Prostate gland (tissue), 2 donors: ENCODE measurements around the gene FOXF1. TPM values are rescaled to one million over a fixed set of nuclear protein-coding genes. Genes with fewer than 3 reads are reported as not detected.

Source experiments
- DNase-seq: peaks from one replicate; pipeline ENCODE4 v3.0.0-alpha.2; 2019; ENCODE audit warnings: low spot score
- H3K27ac ChIP-seq, 2 donors: fragments of 200-600 bp; sonication (generic); 2 replicates each; pipeline ENCODE4 v1.5.1; 2017 to 2019
- H3K27me3 ChIP-seq: fragments of 200-600 bp; sonication (generic); replicated peaks from 2 replicates; pipeline ENCODE4 v1.5.1; 2019; ENCODE audit not compliant: insufficient read depth
- H3K36me3 ChIP-seq, 2 donors: fragments of 200-600 bp; sonication (generic); 1 replicate in 1 of 2; 2 replicates in 1 of 2; pipeline versions ENCODE4 v1.5.1 to v1.8.1; 2017 to 2019
- H3K4me1 ChIP-seq: fragments of 200-600 bp; sonication (generic); replicated peaks from 2 replicates; pipeline ENCODE4 v1.5.1; 2019
- H3K4me3 ChIP-seq, 2 donors: fragments of 200-600 bp; sonication (generic); 2 replicates each; pipeline ENCODE4 v1.5.1; 2017 to 2019
- H3K9me3 ChIP-seq: fragments of 200-600 bp; sonication (generic); 2 replicates; pipeline ENCODE4 v1.5.1; 2017
- POLR2A ChIP-seq: fragments of 450-650 bp; IDR thresholded peaks from one replicate; pipeline ENCODE4 v1.6.1; 2016; ENCODE audit warnings: antibody characterized with exemption, mild to moderate bottlenecking
- POLR2AphosphoS5 ChIP-seq: sonication (generic); formaldehyde crosslinking; IDR thresholded peaks from one replicate; pipeline ENCODE4 v1.6.1; 2017; ENCODE audit warnings: antibody characterized with exemption
- WGBS: methylation state at CpG from one replicate; pipeline ENCODE4 v1.1.5; 2018; 5-methylcytosine and 5-hydroxymethylcytosine counted together
- intact Hi-C: fragments of 100-400 bp; cut with DNase I; formaldehyde crosslinking; loops from one replicate; pipeline ENCODE4 v1.14.2; 2022
- total RNA-seq, 2 donors: library from RNA; depleted of rRNA; stranded (reverse); fragments of >200 nt; gene quantifications; one replicate each; pipeline ENCODE4 v1.1.0, GENCODE V29; 2016
- TF ChIP-seq, protein P1 (sequence below), 4 experiments: fragments of 200-600 bp in 2 of 4; fragments of 450-650 bp in 2 of 4; sonication (generic) in 2 of 4; IDR thresholded peaks; 1 replicate in 3 of 4; 2 replicates in 1 of 4; pipeline ENCODE4 v1.5.1; 2016 to 2019; ENCODE audit warnings: antibody characterized with exemption in 4 of 4, mild to moderate bottlenecking in 2 of 4, moderate library complexity in 2 of 4

Gene FOXF1
- total RNA-seq, 2 donors from 2014 or later = 5.3 to 6.9 TPM

DNA sequence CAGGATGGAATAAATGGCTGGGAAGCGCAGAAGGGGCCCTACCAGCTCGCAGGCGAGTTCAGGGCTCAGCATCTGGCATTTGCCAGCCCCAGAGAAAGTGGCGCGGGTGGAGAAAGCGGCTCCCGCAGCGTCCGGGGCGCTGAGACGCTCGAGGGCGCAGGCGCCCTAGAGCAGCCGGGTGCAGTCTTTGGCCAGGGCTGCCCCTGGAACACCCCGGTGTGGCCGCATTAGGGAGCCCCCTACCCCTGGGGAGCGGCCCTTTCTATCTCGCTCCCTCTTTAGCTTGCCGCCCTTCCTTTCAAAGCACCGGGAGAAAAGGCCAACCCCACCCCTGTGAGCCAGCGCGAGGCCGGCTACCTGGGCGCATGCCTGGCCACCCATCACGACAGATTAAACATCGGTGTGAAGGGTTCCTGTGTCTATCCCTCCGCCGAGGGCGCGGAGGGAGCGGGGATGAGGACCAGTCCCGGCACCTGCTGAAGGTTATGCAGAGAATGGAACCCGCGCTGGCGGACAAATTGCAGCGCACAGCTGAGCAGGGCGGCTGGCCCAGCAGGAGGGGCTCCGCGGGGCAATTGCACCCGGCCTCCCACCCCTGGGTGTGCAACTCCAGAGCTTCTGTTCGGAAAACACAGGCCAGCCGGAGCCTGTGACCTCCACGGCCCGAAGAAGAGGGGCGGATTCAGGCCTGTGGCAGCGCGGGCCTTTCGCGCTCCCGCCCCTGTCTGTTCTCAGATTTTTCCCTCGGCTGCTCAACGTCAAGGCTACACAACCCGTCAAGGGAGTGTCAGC, 15.6 kb upstream of the FOXF1 start:
- no peaks in the 10 kb centered on the region for H3K9me3 ChIP-seq
- no peak for DNase-seq
- peaks cover 40% of the 10 kb centered on the region for H3K27me3 ChIP-seq
- intact Hi-C loops = loop anchor here (5.0 kb wide), 1 partner anchor 37 kb away; no protein-coding TSS in a partner anchor
- H3K4me3 ChIP-seq = no peak overlapping the region
- peak overlapping the region; percentile 72 to 80 for H3K27ac ChIP-seq
- H3K4me1 ChIP-seq = no peaks in the 10 kb centered on the region
- WGBS = 13% methylated on average over 54 of the region's 54 CpGs
- H3K36me3 ChIP-seq = no peaks in the 10 kb centered on the region
- no peak for TF ChIP-seq POLR2AphosphoS5
- no peak for TF ChIP-seq POLR2A
- TF ChIP-seq, protein P1, sequence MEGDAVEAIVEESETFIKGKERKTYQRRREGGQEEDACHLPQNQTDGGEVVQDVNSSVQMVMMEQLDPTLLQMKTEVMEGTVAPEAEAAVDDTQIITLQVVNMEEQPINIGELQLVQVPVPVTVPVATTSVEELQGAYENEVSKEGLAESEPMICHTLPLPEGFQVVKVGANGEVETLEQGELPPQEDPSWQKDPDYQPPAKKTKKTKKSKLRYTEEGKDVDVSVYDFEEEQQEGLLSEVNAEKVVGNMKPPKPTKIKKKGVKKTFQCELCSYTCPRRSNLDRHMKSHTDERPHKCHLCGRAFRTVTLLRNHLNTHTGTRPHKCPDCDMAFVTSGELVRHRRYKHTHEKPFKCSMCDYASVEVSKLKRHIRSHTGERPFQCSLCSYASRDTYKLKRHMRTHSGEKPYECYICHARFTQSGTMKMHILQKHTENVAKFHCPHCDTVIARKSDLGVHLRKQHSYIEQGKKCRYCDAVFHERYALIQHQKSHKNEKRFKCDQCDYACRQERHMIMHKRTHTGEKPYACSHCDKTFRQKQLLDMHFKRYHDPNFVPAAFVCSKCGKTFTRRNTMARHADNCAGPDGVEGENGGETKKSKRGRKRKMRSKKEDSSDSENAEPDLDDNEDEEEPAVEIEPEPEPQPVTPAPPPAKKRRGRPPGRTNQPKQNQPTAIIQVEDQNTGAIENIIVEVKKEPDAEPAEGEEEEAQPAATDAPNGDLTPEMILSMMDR (IDR thresholded peaks at IDR 0.05) = no peak

DNA sequence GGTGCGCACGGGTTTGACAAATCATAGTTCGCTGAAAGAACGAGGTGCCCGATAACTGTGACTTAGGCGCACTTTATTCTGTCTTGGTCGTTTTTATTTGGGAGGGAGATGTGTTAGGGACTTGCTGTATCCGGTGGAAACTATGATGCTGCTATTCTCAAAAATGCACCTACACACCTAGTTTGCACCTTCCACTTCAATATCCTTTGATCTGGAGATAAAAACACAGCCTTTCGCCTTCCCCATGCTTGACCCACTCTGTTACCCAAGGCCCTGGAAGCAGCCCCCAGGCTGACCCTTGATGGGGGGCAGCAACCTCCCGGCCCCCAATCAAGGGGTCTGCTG, 15.0 kb upstream of the FOXF1 start:
- Histone ChIP-seq H3K27me3 (peaks cover 40% of the 10 kb centered on the region), H3K4me3 (no peak overlapping the region), H3K9me3 (no peaks in the 10 kb centered on the region), H3K4me1 (no peaks in the 10 kb centered on the region), H3K27ac (peak overlapping the region; percentile 72 to 80), H3K36me3 (no peaks in the 10 kb centered on the region)
- no peak for TF ChIP-seq POLR2AphosphoS5
- TF ChIP-seq, protein P1 (IDR thresholded peaks at IDR 0.05) = no peak
- TF ChIP-seq POLR2A = no peak
- intact Hi-C loops = loop anchor here (5.0 kb wide), 1 partner anchor 38 kb away; no protein-coding TSS in a partner anchor
- no peak for DNase-seq
- 35% methylated on average over 10 of the region's 10 CpGs for WGBS

DNA sequence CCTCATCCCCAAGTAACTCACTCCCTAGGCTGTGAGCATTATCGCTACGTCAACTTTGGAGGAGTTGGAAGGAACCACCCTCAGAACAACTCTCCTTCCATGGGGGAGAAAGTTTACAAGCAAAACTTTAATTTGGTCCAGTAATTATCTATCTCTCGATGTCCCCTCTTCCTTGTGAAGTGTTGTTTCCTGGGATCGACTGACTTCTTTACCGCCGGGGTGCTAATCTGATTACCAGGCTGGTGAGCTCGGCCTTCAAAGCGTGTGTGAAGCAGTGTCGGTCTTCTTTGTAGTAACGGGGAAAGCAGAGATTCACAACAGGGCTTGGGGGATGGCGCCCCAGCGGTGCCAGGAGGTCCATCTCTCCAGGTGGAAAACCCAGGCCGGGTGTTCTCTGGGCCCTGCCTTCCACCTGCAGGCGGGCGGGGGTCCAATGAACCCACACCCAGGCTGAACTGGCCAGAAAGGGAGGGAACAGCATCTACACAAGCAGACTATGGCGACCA, 14.5 kb upstream of the FOXF1 start:
- no peak for DNase-seq
- peak overlapping the region; percentile 72 to 80 for H3K27ac ChIP-seq
- intact Hi-C loops = loop anchor here (5.0 kb wide), 1 partner anchor 39 kb away; no protein-coding TSS in a partner anchor
- peaks cover 41% of the 10 kb centered on the region for H3K27me3 ChIP-seq
- H3K9me3 ChIP-seq = no peaks in the 10 kb centered on the region
- H3K36me3 ChIP-seq = no peaks in the 10 kb centered on the region
- TF ChIP-seq POLR2A = no peak
- TF ChIP-seq POLR2AphosphoS5 = no peak
- TF ChIP-seq, protein P1 (IDR thresholded peaks at IDR 0.05) = no peak
- WGBS = 21% methylated on average over 16 of the region's 16 CpGs
- H3K4me3 ChIP-seq = no peak overlapping the region
- no peaks in the 10 kb centered on the region for H3K4me1 ChIP-seq

DNA sequence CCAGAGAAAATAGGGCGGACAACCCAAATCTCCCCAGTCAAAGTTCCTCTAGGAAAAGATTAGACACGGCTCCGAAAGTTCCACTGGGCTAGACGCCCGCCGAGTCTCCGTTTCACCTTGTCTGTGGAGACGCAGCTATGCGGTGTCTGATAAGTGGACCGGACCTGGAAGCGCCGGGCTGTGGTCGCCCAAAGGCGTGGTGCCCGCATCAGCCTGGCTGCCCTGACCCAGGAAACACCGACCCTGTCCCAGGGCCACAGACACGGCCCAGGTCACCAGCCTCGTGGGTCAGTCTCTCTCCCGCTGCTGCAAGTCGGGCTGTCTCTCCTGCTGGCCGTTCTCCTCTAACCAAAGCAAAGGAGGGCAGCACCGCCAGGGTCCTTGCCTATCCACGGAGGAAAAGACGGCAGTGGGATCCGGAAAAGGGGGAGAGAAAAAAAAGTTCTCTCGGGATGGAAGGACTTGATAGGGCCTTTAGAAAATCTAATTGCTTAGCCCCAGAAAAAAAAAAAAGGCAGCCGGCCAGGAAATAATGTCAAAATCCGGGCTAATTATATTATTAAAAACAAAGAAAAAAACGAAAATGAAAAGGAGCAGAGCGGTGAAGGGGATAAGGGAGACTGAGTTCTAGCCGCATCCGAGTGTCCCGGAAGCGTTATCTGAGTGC, 13.9 kb upstream of the FOXF1 start:
- 12% methylated on average over 34 of the region's 34 CpGs for WGBS
- TF ChIP-seq, protein P1 (IDR thresholded peaks at IDR 0.05) = no peak
- TF ChIP-seq POLR2A = no peak
- TF ChIP-seq POLR2AphosphoS5 = no peak
- H3K4me3 ChIP-seq = peak overlapping the region in 1 of 2 donors; percentile 17
- intact Hi-C loops = loop anchor here (5.0 kb wide), 1 partner anchor 39 kb away; no protein-coding TSS in a partner anchor
- DNase-seq = no peak
- peak overlapping the region; percentile 72 to 80 for H3K27ac ChIP-seq
- no peaks in the 10 kb centered on the region for H3K4me1 ChIP-seq
- H3K36me3 ChIP-seq = no peaks in the 10 kb centered on the region
- peaks cover 45% of the 10 kb centered on the region for H3K27me3 ChIP-seq
- no peaks in the 10 kb centered on the region for H3K9me3 ChIP-seq
